Measurements from ENCODE around the gene NCAN.

DNA sequence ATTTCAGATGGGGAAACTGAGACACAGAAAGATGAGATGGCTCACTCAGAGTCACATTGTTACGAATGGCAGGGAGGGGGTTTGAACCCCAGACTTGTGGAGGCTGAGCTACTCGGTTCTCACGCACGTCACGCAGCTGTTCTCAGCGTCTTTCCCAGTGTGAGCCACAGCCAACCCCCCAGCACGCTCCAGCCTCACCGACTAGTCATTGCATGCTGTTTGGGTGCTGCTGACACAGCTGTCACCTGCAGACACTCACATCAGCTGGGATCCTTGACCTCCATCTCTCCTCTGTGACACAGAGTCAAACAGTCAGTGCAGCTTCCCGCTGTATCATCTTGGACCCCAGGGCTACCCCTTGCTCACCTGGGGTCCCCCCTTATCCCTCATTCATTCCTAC lies 2.4 kb upstream of the NCAN start:
- TF ChIP-seq TAF7 (optimal IDR thresholded peaks at IDR 0.05; ENCODE audit: borderline replicate concordance, low read depth, low read length) (no peak), TCF12 (IDR thresholded peaks at IDR 0.05; ENCODE audit: low read depth, low read length) (no peak), POLR2A (IDR thresholded peaks at IDR 0.05; ENCODE audit: control extremely low read depth in 1 of 2, low read depth in 2 of 2, low read length in 2 of 2) (no peak), SIN3A (conservative IDR thresholded peaks at IDR 0.05 in 1 of 2, IDR thresholded peaks at IDR 0.05 in 1 of 2; ENCODE audit: low read depth in 1 of 2, low read length in 2 of 2) (no peak), GABPA (IDR thresholded peaks at IDR 0.05; ENCODE audit: borderline replicate concordance, insufficient read depth, low read length) (no peak), RNF2 (IDR thresholded peaks at IDR 0.05; ENCODE audit: borderline replicate concordance, low read depth, low read length, missing control alignments, poor library complexity, severe bottlenecking) (no peak), RAD21 (IDR thresholded peaks at IDR 0.05 in 1 of 2, conservative IDR thresholded peaks at IDR 0.05 in 1 of 2; ENCODE audit: low read depth in 2 of 2, low read length in 2 of 2) (no peak), GTF2F1 (IDR thresholded peaks at IDR 0.05; ENCODE audit: borderline replicate concordance, low read depth, low read length) (no peak), TAF1 (IDR thresholded peaks at IDR 0.05; ENCODE audit: low read depth, low read length) (no peak), NRF1 (IDR thresholded peaks at IDR 0.05; ENCODE audit: low read depth, low read length) (no peak), ZNF274 (IDR thresholded peaks at IDR 0.05; ENCODE audit: borderline replicate concordance, extremely low read depth, low read length) (no peak)
- TF ChIP-seq, protein P1, sequence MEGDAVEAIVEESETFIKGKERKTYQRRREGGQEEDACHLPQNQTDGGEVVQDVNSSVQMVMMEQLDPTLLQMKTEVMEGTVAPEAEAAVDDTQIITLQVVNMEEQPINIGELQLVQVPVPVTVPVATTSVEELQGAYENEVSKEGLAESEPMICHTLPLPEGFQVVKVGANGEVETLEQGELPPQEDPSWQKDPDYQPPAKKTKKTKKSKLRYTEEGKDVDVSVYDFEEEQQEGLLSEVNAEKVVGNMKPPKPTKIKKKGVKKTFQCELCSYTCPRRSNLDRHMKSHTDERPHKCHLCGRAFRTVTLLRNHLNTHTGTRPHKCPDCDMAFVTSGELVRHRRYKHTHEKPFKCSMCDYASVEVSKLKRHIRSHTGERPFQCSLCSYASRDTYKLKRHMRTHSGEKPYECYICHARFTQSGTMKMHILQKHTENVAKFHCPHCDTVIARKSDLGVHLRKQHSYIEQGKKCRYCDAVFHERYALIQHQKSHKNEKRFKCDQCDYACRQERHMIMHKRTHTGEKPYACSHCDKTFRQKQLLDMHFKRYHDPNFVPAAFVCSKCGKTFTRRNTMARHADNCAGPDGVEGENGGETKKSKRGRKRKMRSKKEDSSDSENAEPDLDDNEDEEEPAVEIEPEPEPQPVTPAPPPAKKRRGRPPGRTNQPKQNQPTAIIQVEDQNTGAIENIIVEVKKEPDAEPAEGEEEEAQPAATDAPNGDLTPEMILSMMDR (IDR thresholded peaks at IDR 0.05; ENCODE audit: control extremely low read depth in 1 of 3, insufficient read depth in 1 of 3, low read depth in 1 of 3, low read length in 3 of 3): no peak
- TF ChIP-seq, protein P2, sequence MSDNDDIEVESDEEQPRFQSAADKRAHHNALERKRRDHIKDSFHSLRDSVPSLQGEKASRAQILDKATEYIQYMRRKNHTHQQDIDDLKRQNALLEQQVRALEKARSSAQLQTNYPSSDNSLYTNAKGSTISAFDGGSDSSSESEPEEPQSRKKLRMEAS (IDR thresholded peaks at IDR 0.05): no peak
